Left forelimb (tissue), 1 donor: ENCODE results near the gene CTIF.
"Not testable (repeated sequence)": the region's sequence is repeated elsewhere in the genome, so short reads cannot be mapped to it uniquely, and the experiment has no call there.

Experiments used
- DNase-seq: peaks from one replicate; pipeline ENCODE4 v3.0.0-alpha.2; 2018; ENCODE audit warnings: low spot score

The CTIF gene

DNA sequence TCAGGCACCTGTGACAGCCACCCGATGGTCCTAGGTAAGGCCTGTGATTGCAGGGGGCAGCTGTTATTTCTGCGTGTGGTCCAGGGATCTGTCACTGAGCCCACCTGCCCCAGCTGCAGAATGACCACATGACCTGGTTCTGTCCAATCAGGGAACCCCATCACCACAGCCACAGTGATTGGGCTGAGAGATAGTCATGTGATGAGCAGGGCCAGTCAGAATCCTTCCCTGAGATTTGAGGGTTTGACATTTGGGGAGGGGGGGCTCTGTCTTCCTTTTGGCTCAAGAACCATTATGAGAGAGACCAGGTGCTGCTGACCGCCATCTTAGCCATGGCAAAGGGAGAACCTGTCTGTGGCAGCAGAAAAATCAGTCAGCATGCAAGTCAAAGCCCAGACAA lies 264.7 kb downstream of the CTIF start:
- DNase-seq: peak; percentile 14

GRCh38 chr18:48803951-48804855 lies 265.4 kb downstream of the CTIF start:
- peak; percentile 59 for DNase-seq

GRCh38 chr18:48804856-48805610 lies 266.2 kb downstream of the CTIF start:
- DNase-seq: peak; percentile 48

DNA sequence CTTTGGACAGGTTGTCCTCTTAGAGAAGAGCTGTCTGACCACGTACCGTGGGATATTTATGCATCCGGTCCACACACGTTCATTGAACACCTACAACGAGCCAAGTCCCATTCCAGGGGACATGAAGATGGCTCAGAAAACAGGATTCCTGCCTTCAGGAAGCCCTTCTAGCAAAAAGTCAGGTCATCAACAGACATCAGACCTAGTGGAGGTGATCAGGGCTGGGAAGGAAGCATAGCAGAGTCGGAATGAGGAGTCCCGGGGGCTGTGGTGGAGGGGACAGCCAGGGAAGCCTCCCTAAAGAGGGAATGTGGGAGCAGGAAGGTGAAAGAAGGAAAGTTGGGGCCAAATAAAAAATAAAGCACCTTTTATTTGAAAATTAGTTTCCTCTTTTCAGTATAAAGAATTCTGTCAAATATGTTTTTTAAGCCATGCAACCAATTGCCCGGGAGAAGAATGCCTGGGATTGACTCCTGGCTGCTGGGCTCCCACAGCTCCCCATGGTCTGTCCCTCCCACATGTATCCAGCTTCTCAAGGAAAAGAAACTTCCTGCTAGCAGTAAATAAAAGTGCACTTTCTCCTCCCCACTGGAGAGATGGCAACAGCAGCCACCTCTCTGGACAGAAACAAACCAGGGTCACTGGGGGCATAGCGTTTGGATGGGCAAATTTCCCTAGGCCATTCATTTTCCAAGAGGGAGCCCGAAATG lies 267.1 kb downstream of the CTIF start:
- DNase-seq: peak; percentile 22

GRCh38 chr18:48806551-48807261 lies 267.9 kb downstream of the CTIF start:
- peak; percentile 61 for DNase-seq

DNA sequence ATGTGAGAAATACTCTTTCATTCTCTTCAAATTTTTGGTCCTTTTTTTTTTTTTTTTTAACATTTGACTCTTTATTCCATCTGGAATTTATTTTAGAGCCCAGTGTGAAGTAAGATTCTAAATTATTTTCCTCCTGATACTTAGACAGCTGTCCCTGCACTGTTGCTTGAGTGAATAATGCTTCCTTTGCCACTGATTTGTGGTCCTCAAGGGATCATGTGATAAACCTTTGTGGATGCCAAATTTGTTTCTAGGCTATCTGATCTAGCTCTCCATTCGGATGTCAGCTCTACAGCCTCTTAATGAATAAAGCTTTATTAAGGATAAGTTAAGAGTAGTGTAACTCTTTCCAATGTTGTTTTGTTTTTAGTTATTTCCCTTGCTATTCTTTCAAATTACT lies 269.6 kb downstream of the CTIF start:
- no peak for DNase-seq

- DNase-seq: no peak
These were observed 270.5 kb downstream of the CTIF start for GRCh38 chr18:48809365-48809764.

GRCh38 chr18:48810805-48811204 lies 272.0 kb downstream of the CTIF start:
- DNase-seq: no peak

GRCh38 chr18:48811401-48811800 lies 272.6 kb downstream of the CTIF start:
- no peak for DNase-seq

- DNase-seq: not testable (repeated sequence)
These were observed 273.2 kb downstream of the CTIF start for GRCh38 chr18:48811977-48812451.

GRCh38 chr18:48813321-48813720 lies 274.5 kb downstream of the CTIF start:
- no peak for DNase-seq

- peak; percentile 45 for DNase-seq
These were observed 275.1 kb downstream of the CTIF start for GRCh38 chr18:48813833-48814489.

- peak; percentile 37 for DNase-seq
These were observed 275.8 kb downstream of the CTIF start for GRCh38 chr18:48814490-48815178.

DNA sequence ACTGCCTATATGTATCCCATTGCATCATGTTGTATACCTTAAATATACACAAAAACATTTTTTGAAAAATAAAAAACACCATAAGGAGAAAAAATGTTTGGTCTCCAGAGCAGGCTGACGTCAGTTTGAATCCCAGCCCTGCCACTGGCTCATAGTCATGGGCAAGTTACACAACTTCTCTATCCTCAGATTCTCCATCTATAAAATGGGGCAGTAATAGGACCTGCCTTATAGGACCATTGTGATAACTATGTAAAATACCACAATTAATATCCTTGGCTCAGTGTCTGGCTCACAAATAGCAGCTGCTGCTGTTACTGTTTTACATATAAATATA lies 276.3 kb downstream of the CTIF start:
- DNase-seq: no peak

DNA sequence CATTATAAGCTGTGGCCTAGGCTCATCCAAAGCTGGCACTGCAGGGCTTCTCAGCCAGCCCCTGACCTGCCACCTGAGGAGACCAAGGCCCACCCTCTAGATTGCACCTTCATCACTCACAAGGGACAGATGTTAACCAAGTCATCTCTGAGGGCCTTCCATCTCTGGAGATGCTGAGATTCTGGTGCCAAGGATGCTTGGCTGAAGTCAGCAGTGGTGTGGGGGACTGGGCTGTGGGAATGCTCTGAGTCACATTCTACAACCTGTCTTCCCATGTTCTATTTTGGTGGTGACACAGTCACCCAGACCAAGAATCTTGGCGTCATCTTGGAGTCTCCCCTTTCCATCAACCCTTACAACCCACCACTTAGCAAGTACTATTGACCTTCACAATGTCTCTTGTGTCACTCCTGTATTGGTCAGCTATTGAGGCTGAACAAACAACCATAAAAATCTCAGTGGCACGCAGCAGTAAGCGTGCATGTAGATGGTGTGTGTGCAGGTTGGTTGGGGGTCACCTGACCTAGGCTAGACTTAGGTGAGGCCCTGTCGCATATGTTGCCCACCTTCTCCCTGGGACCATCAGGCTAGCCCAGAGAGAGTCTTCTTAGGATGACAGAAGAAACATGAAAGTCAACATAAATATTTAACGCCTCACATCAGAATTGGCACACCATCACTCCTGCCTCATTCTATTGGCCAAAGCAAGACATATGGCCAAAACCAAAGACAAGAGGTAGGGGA lies 276.9 kb downstream of the CTIF start:
- peak; percentile 33 for DNase-seq

GRCh38 chr18:48816554-48816953 lies 277.7 kb downstream of the CTIF start:
- DNase-seq: peak; percentile 28

DNA sequence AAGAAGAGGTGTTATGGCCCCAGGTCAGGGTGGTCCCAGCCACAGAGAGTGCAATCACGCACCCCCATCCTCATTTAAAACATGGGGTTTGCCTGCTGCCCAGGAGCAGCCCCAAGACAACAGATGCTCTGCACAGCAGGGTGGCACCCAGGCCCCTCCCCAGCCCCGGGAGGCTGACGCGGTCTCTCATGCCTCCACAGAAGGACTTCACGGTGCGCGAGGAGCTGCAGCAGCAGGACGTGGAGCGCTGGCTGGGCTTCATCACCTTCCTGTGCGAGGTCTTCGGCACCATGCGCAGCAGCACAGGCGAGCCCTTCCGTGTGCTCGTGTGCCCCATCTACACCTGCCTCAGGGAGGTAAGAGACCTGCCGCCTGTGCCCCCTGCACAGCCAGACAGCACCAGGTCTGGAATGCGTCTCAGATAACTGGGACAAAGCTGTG lies 278.2 kb downstream of the CTIF start:
- DNase-seq: peak; percentile 61

DNA sequence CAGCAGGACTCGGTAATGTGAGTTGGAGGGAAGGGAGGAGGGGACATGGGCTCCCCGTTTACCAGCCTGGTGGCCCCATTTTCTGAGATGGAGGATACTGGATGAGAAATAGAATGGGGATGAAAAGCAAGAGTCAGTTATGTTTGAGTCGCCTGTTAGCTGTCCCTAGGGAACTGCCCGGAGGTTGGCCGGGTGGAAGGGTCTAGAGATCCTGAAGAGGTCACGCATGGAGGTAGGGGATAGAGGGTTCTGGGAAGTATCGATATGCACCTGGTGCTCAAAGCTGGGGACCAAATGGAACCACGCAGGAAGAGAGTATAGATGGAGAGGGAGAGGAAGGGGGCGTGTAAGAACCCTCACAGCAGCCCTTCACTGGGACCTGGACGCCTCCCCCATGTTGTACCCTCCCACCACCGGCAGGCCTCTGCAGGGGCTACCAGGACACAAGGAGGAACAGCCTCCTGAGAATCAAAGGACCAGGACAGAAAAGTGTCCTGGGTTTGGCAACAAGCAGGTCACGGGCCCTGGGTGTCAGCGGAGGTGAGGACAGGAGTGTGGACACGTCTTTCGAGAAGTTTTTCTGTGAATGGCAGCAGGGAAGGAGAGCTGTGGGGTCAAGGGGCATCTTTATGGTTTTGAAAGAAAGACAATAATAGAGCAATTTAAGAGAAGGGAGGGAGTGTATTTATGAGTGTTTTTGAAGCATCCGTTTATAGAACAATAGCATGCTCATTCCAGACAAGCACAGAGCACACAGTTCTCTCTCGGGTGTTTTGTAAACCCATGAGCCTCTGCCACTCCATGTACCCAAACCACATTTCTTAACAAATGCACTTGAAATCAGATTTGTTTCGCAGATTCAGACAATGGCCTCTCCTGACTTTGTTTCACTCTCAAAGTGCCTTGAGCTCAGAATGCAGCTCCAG lies 279.8 kb downstream of the CTIF start:
- DNase-seq: peak; percentile 38

GRCh38 chr18:48819276-48819675 lies 280.4 kb downstream of the CTIF start:
- DNase-seq: peak; percentile 60
